ENCODE measurements around the gene MVB12B. TPM values are rescaled to one million over a fixed set of nuclear protein-coding genes. Genes with fewer than 3 reads are reported as not detected.

MVB12B gene
- total RNA-seq, 1 experiment from 2014 or later = 5.8 TPM

- H4K5ac ChIP-seq (ENCODE audit: insufficient read length, low read depth, low read length) = no peak overlapping the region
- no peak overlapping the region for H2BK20ac ChIP-seq (ENCODE audit: low read depth, low read length, poor library complexity, severe bottlenecking)
- no peak overlapping the region for H2BK12ac ChIP-seq (ENCODE audit: insufficient read length, low read depth, low read length)
- no peaks in the 10 kb centered on the region for H3K9me3 ChIP-seq (ENCODE audit: control insufficient read depth, low read depth, low read length)
- no peaks in the 10 kb centered on the region; the same call in 1 of the 2 replicates for H3K27me3 Mint-ChIP-seq (ENCODE audit: low read depth)
- no peak overlapping the region for H3K4me2 ChIP-seq (ENCODE audit: insufficient read depth, insufficient read length, low read length)
- H3K79me2 ChIP-seq (ENCODE audit: insufficient read depth, low read length) = no peaks in the 10 kb centered on the region
- H4K20me1 ChIP-seq (ENCODE audit: control insufficient read depth, insufficient read depth, insufficient read length) = no peaks in the 10 kb centered on the region
- no peak overlapping the region for H3K27ac ChIP-seq (ENCODE audit: insufficient read length, low read depth, low read length)
- H3K27ac Mint-ChIP-seq = no peak overlapping the region
- H2BK120ac ChIP-seq (ENCODE audit: low read depth, low read length, poor library complexity, severe bottlenecking) = no peak overlapping the region
- no peak overlapping the region for H3K9ac ChIP-seq (ENCODE audit: extremely low read depth, insufficient read length, low read length)
- no peak overlapping the region for H3K56ac ChIP-seq (ENCODE audit: insufficient read length, low read depth, low read length)
- no peak overlapping the region for H2AFZ ChIP-seq (ENCODE audit: low read length)
- H3K4me3 Mint-ChIP-seq = no peak overlapping the region
- whole genome bisulfite sequencing (ENCODE audit: extremely low coverage, insufficient read length, low lambda C conversion rate) = no CpG with 5 or more reads among the region's 7 CpGs
- H3K18ac ChIP-seq (ENCODE audit: insufficient read length, low read depth, low read length) = no peak overlapping the region
- TF ChIP-seq CTCF (conservative IDR thresholded peaks at IDR 0.05) = no peak
- H4K91ac ChIP-seq (ENCODE audit: insufficient read length, low read depth, low read length) = no peak overlapping the region
- no peak overlapping the region for H2BK15ac ChIP-seq (ENCODE audit: low read depth, low read length)
- no peaks in the 10 kb centered on the region for H3K27me3 ChIP-seq (ENCODE audit: insufficient read depth, low read length)
- H3K4ac ChIP-seq (ENCODE audit: low read depth, low read length) = no peak overlapping the region
- no peak overlapping the region for H3K14ac ChIP-seq (ENCODE audit: insufficient read depth, low read length)
- H4K8ac ChIP-seq (replicated peaks; ENCODE audit: insufficient read length, low read depth, low read length) = no peak overlapping the region
- no peaks in the 10 kb centered on the region for H3K36me3 Mint-ChIP-seq (ENCODE audit: insufficient read depth in 1 of 3, low read depth in 3 of 3)
- H2BK5ac ChIP-seq (ENCODE audit: insufficient read length, low read length) = no peak overlapping the region
- no peak for DNase-seq
- no peak overlapping the region for H3K23ac ChIP-seq (ENCODE audit: insufficient read length, low read depth, low read length)
- H3K9me3 Mint-ChIP-seq = peaks cover 0 to 2% of the 10 kb centered on the region in 2 experiments; a peak in 1 of 5 replicates
- no peaks in the 10 kb centered on the region for H3K23me2 ChIP-seq (ENCODE audit: insufficient read length, low read depth, low read length, poor library complexity, severe bottlenecking)
- no peak overlapping the region for H2AK5ac ChIP-seq (ENCODE audit: insufficient read length, low read length)
- 0 out of 2 replicates have a peak, but pooled peaks cover 2% of the 10 kb centered on the region for H3K4me1 ChIP-seq (ENCODE audit: insufficient read depth, low read length)
- H3K4me1 Mint-ChIP-seq = peaks cover 6 to 11% of the 10 kb centered on the region in 2 experiments
- no peak overlapping the region for H3T11ph ChIP-seq (ENCODE audit: low read length)
- H3K79me1 ChIP-seq (ENCODE audit: insufficient read depth, low read depth, low read length, poor library complexity, severe bottlenecking) = no peaks in the 10 kb centered on the region
Measured at GRCh38 chr9:126432659-126433058, 106.0 kb downstream of the MVB12B start.
